HG02884 (cell line): ENCODE results near the gene CHST6.
"Not testable (repeated sequence)": the region's sequence is repeated elsewhere in the genome, so short reads cannot be mapped to it uniquely, and the experiment has no call there.

Source experiments
- ATAC-seq: cut with Tn5 transposase; IDR thresholded peaks from one replicate; pipeline ENCODE4 v1.9.1; 2021; ENCODE audit warnings: mild to moderate bottlenecking, moderate library complexity; ENCODE audit not compliant: unreplicated experiment

Gene CHST6

DNA sequence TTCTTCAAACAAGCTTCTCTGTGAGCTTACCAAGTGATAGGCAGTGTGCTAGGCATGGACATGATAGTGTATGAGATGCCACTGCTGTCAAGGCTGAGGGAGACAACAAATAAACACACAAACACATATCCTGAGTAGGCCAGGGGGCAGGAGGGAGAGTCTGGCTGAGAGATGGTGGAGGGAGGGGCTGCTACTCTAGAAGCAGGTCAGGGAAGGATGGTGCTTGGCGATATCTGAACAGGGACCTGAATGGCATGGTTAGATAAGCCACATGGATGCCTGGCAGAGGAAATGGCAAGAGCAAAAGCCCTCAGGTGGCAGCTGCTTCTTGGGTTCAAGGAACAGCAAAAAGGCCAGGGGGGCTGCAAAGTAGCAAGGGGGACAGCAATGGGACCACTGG lies 8.6 kb upstream of the CHST6 start:
- no peak for ATAC-seq

DNA sequence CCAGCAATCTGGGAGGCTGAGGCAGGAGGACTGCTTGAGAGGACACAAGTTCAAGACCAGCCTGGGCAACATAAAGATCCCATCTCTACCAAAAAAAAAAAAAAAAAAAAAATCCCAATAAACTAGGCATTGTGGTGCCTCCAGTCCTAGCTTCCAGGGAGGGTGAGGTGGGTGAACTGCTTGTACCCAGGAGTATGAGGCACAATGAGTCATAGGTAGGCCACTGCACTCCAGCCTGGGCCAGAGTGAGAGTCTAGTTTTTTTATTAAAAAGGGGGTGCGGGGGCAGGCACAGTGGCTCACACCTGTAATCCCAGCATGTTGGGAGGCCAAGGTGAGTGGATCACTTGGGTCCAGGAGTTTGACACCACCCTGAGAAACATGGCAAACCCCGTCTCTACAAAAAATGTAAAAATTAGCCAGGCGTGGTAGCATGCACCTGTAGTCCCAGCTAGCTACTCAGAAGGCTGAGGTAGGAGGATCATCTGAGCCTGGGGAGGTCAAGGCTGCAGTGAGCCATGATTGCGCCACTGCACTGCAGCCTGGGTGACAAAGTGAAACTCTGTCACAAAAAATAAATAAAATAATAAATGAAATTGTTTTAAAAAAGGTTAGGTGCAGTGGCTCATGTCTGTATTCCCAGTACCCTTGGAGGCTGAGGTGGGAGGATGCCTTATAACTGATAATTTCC lies 7.8 kb upstream of the CHST6 start:
- ATAC-seq: no peak

DNA sequence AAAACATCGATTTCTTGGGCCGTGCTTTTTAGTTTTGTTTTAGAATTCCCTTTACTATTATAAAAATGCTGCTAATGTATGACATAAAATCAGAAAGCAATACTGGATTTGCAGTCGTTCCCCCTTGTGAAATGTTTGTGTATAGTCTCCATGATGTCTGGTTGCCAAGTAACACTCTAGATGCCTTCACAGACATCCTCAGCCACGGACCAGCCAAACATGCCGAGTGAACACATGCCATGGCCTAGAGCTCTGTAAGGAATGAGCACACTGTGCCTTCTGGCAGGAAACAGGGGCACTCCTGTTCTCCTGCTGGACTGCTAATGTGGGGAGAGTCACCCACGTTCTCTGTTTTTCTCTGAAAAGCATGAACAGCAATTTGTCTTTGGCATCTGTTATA lies 6.6 kb upstream of the CHST6 start:
- not testable (repeated sequence) for ATAC-seq

DNA sequence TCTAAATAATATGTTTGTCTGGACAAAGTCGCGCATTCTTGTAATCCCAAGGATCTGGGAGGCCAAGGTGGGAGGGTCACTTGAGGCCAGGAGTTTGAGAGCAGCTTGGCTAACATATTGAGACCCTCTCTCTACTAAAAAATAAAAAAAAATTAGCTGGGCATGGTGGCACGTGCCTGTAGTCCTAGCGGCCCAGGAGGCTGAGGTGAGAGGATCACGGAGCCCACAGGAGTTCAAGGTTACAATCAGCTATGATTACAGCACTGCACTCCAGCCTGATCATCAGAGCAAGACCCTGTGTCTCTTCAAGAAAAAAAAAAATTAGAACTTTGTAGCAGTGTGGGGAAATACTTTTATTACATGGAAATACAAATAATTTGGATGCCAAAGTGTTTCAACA lies 6.1 kb upstream of the CHST6 start:
- no peak for ATAC-seq

DNA sequence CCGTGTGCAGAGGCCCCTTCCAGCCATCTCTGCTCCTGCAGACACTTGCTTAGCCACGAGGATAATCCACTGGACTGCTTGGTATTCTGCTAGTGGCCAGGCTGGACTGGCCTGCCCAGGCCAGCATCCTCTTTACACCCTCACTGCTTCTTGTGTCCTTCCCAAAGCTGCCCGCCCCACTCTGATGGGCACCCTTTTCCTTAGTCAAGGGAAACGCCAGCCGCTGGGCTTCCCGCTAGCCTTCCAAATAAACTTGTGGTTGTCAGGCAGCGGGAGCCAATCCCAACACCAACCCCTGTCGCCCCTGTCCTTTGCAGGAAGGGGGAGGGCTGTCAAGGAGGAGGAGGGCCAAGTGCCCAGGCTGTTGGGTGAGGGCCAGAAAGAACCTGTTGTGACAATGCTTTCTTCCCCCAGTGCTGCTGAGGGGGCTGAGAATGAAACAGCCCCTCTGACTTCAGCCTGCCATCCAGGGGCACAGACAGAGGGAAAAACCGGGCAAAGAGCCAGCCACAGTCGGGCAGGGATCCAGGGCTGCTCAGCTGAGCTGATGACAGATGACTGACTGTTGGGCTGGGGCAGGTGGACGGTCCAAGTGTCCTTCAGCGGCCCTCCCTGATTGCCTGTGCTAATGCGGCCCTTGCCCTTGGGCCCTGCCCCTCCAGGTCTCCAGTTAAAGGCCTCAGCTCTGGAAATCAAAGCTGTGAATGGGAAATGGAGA lies 3.5 kb upstream of the CHST6 start:
- not testable (repeated sequence) for ATAC-seq

DNA sequence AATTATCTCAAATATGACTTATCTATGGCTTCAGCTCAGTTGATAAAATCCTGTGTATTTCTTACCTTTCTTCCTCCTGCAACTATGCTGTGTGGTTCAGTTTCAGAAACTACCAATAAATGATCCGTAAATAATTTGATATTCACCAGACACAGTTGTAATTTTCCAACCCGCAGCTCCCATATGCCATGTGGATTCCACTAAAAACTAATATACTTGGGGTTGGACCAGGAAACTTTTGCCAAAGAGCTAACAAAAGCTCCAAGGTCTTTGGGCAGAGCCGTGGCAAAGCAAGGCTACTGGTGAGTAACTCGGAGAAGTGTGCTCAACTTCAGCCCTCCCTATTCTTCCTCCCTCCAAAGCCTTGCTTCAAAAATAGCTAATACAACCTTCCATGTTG lies 2.3 kb upstream of the CHST6 start:
- no peak for ATAC-seq

DNA sequence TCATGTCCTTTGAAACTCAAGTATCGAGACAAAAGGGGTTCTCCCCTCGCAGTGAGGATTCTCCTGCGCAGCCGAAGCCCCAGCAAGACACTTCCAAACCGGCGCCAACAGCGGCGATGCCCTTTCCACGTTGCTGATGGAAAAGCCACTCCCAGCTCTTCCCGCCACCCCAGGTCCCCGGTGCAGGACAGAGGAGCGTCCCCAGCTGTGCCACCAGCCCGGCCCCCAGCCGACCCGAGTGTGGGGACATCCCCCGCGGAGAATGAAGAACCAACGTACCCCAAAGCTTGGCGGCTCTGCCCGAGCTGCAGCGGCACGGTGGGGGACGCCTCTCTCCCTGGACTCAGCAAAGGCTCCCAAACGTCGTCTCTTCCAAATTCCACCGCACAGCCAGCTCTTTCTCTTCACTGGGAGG lies 573 bp downstream of the CHST6 start:
- no peak for ATAC-seq

DNA sequence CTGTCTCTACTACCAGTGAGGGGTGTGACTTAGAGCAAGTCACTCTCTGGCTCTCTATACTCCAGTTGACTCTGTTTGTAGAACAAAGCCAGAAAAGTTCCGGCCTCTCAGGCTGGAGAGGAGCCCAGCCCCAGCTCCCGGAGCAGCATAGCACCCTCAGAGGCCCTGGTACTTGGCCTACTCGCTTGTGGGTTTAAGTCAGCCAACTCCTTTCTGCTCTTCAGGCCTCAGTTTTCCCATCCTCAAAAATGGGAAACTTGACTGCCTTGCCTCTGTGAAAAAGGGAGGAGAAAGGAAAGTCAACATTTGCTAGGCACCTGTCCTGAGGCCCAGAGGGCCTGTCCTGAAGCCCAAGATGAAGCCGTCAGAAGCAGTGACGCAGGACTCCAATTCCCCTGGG lies 1.1 kb downstream of the CHST6 start:
- no peak for ATAC-seq

DNA sequence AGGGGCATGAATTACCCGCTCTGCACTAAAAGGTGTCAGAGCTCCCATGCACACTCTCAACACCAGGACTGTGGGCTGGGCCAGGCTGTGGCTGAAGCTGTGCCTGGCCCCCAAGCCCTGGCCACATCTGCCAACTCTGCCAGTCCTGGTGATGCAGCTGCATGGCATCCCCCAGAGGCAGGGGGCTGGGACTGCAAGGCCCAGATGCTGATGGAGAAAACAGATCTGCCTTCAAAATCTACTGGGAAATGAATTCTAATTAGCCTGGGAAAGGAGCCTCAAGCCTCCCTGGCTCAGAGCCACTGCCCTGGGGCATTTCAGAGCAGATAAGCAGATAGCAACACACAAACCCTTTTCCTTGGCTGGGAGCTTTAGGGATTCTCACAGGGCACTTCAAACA lies 3.4 kb downstream of the CHST6 start:
- ATAC-seq: no peak

DNA sequence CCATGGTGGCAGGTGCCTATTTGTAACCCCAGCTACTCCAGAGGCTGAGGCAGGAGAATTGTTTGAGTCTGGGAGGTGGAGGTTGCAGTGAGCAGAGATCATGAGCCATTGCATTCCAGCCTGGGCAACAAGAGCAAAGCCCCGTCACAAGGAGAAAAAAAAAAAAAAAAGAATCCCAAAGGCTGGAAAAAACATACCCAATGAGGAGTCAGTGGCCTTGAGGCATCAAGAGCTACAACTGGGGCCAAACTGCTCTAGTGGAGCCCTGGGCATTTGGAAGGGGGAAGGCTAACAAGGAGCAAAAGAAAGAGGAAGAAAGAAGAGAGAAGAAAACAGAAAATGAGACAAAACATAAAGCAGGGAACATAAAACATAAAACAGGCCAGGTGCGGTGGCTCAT lies 6.9 kb downstream of the CHST6 start:
- ATAC-seq: no peak

DNA sequence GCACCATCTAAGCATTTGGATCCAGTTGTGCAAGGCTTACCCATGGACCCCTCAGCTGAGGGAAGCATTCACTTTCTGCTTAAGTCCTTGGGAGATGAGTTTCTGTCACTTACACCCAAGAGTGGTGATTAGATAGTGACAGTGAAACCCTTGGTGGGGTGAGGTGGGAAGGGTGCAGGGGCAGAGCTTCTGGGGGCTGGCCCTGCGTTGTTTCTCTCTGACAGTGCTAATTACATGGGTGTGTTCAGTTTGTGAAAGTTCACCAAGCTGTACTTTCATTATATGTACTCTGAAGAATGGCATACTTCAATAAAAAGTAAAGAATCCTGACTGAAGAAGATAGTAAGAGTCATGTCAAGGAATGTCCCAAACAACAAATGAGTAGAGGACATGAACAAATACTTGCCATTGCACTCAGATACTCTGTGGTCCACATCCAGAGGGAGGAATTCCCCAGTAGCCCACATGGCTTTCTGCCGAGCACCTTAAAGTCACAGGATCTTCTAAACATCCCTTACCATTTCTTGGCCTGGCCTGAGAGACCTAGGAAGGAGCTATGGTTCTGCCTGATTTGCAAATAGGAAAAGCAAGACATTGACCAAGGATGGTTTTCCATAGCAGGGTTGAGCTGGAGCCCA lies 8.4 kb downstream of the CHST6 start:
- peak; percentile 51 for ATAC-seq

DNA sequence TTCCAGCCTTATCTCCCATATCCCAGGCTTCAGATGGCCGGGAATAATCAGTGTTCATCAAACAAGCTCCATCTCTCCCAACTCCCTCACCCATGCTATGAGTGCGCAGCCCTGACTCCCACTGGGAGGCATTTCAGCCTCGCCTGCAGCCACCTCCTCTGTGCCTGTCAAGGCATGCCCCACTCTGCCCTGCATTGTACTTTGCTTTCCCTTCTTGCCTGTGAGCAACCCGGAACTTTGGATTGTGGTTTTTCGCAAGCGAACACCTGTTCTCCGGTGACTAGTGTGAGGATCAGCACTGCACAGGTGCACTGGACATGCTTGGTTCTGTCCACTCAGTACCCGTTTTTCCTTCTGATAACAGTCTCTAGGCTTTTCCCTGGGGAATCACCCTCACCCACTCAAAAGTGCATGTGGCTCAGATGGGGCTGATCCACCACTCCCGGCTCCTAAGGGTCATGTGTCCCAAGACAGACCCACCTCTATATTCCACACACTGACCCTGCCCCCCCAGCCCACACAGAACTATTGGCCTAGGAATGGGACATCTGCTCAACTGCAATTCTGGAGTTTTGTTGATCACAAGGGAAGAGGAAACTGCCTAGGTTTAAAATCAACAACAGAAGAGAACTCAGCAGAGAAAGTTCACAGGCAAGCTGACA lies 9.1 kb downstream of the CHST6 start:
- no peak for ATAC-seq

DNA sequence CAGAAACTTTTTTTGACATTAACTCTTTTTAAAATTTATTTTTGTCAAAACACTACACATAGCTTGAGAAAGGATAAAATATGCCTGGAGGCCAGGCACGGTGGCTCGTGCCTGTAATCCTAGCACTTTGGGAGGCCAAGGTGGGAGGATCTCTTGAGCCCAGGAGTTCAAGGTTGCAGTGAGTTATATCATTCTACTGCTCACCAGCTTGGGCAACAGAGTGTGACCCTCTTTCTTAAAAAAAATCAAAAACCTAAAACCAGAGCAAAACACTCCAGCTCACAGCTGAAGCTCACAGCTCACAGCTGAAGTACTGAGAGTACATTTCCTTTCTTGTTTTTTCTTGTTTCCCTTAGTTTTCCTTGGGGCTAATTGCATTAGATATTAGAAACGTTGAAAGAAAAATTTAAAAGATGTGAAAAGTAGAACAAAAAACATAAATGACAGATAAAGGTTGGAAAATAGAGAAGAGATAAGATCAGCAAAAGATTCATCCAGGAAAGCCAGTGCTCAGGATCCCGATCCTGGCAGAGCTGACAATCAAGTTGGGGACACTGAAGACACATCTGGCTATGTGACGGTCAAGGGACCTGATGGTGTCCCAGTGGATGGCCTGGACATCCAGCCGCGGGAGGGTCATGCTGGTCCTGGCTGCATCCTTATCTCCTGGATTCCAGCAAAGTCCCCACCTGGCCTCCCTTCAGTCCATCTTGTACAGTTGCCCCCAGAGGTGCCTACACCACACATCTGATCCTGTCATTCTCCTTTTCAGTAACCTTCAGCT lies 9.8 kb downstream of the CHST6 start:
- peak; percentile 58 for ATAC-seq

DNA sequence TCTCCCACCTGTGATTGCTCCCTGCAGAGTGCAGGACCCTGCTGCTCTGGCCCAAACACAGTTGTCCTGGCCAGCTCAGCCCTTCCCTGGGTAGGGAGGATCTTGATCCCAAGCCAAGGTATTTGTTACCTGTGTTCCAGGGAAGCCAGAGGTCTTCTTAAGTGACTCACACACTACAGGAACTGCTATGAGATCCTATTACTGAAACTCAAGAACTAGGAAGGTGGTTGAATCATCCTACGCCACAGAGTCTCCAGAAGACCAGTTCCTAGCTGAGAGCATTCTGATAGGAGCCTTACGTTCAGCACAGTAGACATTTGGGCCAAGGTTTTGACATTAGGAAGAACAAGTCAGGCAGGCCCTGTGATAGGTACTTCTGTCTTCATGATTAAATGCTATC lies 12.0 kb downstream of the CHST6 start:
- no peak for ATAC-seq

DNA sequence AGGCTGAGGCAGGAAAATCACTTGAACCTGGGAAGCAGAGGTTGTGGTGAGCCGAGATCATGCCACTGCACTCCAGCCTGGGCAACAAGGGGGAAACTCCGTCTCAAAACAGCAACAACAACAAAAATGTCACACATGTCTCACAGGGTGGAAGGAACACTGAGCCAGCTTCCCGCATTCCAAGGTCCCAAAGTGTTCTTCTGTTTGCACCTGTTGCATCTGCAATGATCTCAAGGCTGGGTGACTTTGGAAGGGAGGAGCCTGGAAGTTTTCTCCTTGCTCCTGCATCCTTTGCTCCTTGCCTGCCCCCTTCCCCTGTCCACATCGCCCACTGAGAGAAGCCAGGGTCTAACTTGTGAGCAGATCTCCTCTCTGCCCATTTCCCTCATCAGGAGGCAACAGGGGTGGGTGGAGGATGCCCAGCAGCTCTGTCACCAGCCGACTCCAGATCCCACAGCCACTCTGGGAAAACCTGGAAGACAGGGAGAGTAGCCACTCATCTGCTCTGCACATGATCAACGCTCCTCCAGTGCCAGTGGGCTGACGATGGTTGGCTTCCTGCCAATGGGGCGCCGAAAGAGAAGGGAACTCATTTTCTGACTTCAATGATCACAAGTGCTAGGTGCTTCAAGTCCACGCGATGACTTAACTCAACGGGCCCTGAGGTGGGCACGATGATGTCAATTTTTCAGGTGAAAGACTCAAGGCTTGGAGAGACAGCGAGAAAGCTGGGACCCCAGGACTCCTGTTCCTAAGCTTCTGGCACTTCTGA lies 12.6 kb downstream of the CHST6 start:
- ATAC-seq: no peak

DNA sequence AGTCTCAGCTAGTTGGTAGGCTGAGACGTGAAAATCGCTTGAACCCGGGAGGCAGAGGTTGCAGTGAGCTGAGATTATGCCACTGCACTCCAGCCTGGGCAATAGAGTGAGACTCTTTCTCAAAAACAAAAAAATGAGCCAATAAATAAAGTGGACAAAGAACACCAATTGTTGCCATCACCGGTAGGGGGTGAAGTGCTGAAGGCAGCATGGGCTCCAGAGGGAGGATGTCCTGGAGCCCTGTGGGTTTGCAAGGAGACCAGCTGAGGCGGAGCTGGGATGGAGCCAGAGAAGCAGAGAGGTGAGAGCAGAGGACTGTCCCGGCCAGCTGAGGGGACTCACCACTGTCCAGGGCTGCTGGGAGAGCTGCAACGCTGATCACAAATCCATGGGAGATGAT lies 13.8 kb downstream of the CHST6 start:
- ATAC-seq: no peak

DNA sequence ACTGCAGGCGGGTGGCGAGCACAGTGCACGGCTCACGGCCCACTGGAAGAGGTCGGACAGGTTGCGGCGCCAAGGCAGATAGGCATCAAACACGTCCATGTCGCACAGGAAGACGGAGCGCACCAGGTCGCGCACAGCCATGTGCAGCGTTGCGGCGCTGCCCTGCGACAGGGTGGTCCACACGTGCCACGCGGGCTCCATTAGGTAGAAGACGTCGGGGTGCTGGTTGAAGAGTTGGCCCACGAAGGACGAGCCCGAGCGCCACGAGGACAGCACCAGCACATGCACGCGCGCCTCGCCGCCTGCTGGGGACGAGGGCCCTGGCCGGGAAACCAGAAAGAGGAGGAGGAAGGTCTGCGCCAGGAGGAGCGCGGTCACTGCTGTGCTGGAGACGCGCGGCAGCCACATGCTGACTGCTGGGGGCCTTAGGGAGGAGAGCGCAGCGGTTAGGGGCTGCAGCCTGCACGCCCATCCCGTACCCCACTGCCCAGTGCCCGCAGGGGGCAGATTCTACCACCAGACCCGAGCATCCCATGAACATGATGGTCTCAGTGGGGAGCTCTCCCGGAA lies 15.7 kb downstream of the CHST6 start:
- no peak for ATAC-seq

DNA sequence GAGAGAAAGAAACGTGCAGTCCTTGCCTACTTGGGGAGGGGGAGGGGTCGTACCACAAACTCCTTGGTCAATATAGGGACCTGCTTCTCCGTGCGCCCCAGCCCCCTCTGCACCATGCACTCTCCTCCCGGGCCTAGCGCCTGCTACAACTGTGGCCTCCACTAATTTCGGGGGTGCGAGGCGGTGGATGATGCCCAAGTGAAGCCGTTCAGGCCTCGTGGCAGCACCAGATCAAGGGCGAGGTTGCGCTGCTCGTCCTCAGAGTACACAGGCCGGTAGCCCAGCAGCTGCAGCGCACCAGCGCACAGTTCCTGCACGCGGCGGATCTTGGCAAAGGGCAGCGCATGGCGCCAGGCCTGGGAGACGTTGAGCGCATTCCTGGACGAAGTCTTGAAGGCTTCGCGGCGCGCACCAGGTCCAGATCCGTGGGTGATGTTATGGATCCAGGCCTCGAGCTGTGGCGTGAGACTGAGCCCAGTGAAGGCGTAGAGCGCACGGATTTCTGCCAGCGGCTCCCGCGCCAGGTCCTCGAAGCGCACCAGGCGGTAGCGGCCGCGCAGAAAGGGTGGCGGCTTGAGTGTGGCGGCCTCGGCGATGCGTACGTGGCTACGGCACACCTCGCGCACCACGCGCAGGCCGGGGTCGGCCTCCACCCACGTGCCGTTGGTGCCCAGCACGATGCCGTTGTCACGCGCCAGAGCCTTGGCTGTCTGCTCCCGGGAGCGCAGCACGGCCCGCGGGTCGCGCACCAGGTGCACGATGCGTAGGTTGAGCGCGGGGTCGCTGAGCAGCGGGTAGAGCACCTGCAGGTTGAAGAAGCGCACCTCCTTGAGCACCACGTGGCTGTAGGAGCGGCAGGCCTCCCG lies 16.5 kb downstream of the CHST6 start:
- no peak for ATAC-seq
